ENCODE results near the gene TEAD1.

TEAD1 gene

DNA sequence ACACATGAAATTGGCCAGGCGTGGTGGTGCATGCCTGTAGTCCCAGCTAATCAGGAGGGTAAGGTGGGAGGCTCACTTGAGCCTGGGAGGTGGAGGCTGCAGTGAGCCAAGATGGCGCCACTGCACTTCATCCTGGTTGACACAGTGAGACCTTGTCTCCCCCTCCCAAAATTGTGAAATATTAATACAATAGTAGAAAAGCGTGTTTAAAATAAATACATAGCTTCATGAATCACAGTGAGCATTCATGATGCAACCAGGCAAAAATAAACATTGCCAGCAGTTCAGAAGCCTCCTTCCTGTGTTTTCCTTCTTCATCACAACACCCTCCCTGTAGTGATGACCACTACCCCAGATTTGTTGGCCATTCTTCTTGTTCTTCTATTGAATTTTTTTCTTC is 4.3 kb upstream of the TEAD1 start:
- Histone ChIP-seq H3K27me3 (ENCODE audit: control insufficient read depth in 3 of 3, insufficient read depth in 3 of 3, low read depth in 1 of 3, low read length in 3 of 3) (peaks cover 0 to 5% (median 0%) of the 10 kb centered on the region in 3 experiments), H2AK5ac (ENCODE audit: low read depth, low read length) (no peak overlapping the region), H3K9me3 (replicated peaks in 1 of 2; ENCODE audit: control insufficient read depth in 2 of 2, insufficient read depth in 1 of 2, low read depth in 1 of 2, low read length in 2 of 2) (no peaks in the 10 kb centered on the region), H2BK120ac (ENCODE audit: low read depth, low read length) (no peak overlapping the region), H4K8ac (ENCODE audit: low read depth, low read length) (no peak overlapping the region), H3K4me3 (ENCODE audit: low read length in 2 of 2) (no peak overlapping the region), H2BK15ac (ENCODE audit: low read length) (no peak overlapping the region), H3K14ac (ENCODE audit: low read length) (no peak overlapping the region), H2AFZ (ENCODE audit: low read length) (no peak overlapping the region), H3K23ac (ENCODE audit: low read depth, low read length, poor library complexity) (no peak overlapping the region), H3K4me1 (ENCODE audit: control insufficient read depth in 2 of 2, insufficient read depth in 1 of 2, low read depth in 1 of 2, low read length in 2 of 2) (peaks cover 0 to 2% of the 10 kb centered on the region in 2 donors), H3K18ac (ENCODE audit: low read length) (no peak overlapping the region), H3K27ac (replicated peaks; ENCODE audit: low read length) (no peak overlapping the region), H4K91ac (ENCODE audit: low read depth, low read length, poor library complexity) (no peak overlapping the region), H2BK12ac (ENCODE audit: low read length) (no peak overlapping the region), H3K4me2 (ENCODE audit: insufficient read depth, low read length, poor library complexity, severe bottlenecking) (no peak overlapping the region), H3K36me3 (replicated peaks in 1 of 2; ENCODE audit: control insufficient read depth in 2 of 2, insufficient read depth in 2 of 2, low read length in 2 of 2) (no peaks in the 10 kb centered on the region), H3K4ac (ENCODE audit: low read length) (no peak overlapping the region), H3K9ac (ENCODE audit: low read depth, low read length, poor library complexity) (no peak overlapping the region), H3K79me1 (ENCODE audit: low read depth, low read length) (no peaks in the 10 kb centered on the region), H2BK5ac (ENCODE audit: low read length) (no peak overlapping the region)
- WGBS, 2 donors (ENCODE audit: extremely low coverage in 2 of 2, insufficient read length in 2 of 2, insufficient replicate concordance in 1 of 2), result no CpG with 5 or more reads among the region's 3 CpGs
- no peak for DNase-seq (ENCODE audit: low spot score)

GRCh38 chr11:12671370-12671769 is 2.9 kb upstream of the TEAD1 start:
- WGBS, 2 donors (ENCODE audit: extremely low coverage in 2 of 2, insufficient read length in 2 of 2, insufficient replicate concordance in 1 of 2), result no CpG with 5 or more reads among the region's 6 CpGs
- H3K4me1 ChIP-seq (ENCODE audit: control insufficient read depth in 2 of 2, insufficient read depth in 1 of 2, low read depth in 1 of 2, low read length in 2 of 2), result peaks cover 0 to 2% of the 10 kb centered on the region in 2 donors

GRCh38 chr11:12673601-12673923 is 659 bp upstream of the TEAD1 start:
- Histone ChIP-seq H4K8ac (ENCODE audit: low read depth, low read length) (no peak overlapping the region), H3K4ac (ENCODE audit: low read length) (no peak overlapping the region), H3K9ac (ENCODE audit: low read depth, low read length, poor library complexity) (peak overlapping the region; percentile 90), H3K27ac (replicated peaks; ENCODE audit: low read length) (peak overlapping the region; percentile 33), H3K18ac (ENCODE audit: low read length) (peak overlapping the region; percentile 97), H2AK5ac (ENCODE audit: low read depth, low read length) (no peak overlapping the region), H3K23ac (ENCODE audit: low read depth, low read length, poor library complexity) (no peak overlapping the region), H3K36me3 (replicated peaks in 1 of 2; ENCODE audit: control insufficient read depth in 2 of 2, insufficient read depth in 2 of 2, low read length in 2 of 2) (peaks cover 0 to 16% of the 10 kb centered on the region in 2 donors), H2BK12ac (ENCODE audit: low read length) (no peak overlapping the region), H2BK15ac (ENCODE audit: low read length) (peak overlapping the region; percentile 56), H3K4me1 (ENCODE audit: control insufficient read depth in 2 of 2, insufficient read depth in 1 of 2, low read depth in 1 of 2, low read length in 2 of 2) (peaks cover 0 to 12% of the 10 kb centered on the region in 2 donors), H4K91ac (ENCODE audit: low read depth, low read length, poor library complexity) (no peak overlapping the region), H3K14ac (ENCODE audit: low read length) (no peak overlapping the region), H3K4me3 (ENCODE audit: low read length in 2 of 2) (peak overlapping the region; percentile 79 to 87), H2BK120ac (ENCODE audit: low read depth, low read length) (no peak overlapping the region), H3K4me2 (ENCODE audit: insufficient read depth, low read length, poor library complexity, severe bottlenecking) (peak overlapping the region; percentile 78), H2AFZ (ENCODE audit: low read length) (peak overlapping the region; percentile 83), H3K79me1 (ENCODE audit: low read depth, low read length) (peaks cover 3% of the 10 kb centered on the region), H2BK5ac (ENCODE audit: low read length) (no peak overlapping the region), H3K9me3 (replicated peaks in 1 of 2; ENCODE audit: control insufficient read depth in 2 of 2, insufficient read depth in 1 of 2, low read depth in 1 of 2, low read length in 2 of 2) (no peaks in the 10 kb centered on the region), H3K27me3 (ENCODE audit: control insufficient read depth in 3 of 3, insufficient read depth in 3 of 3, low read depth in 1 of 3, low read length in 3 of 3) (no peaks in the 10 kb centered on the region)
- WGBS, 2 donors (ENCODE audit: extremely low coverage in 2 of 2, insufficient read length in 2 of 2, insufficient replicate concordance in 1 of 2), result no CpG with 5 or more reads among the region's 12 CpGs
- no peak for DNase-seq (ENCODE audit: low spot score)

More at GRCh38 chr11:12671370-12671769, 2.9 kb upstream of the TEAD1 start:
- peaks cover 3% of the 10 kb centered on the region for H3K79me1 ChIP-seq (ENCODE audit: low read depth, low read length)
- no peak overlapping the region for H3K4ac ChIP-seq (ENCODE audit: low read length)
- H2AFZ ChIP-seq (ENCODE audit: low read length), result no peak overlapping the region
- H2BK12ac ChIP-seq (ENCODE audit: low read length), result no peak overlapping the region
- H4K91ac ChIP-seq (ENCODE audit: low read depth, low read length, poor library complexity), result no peak overlapping the region
- no peak overlapping the region for H3K9ac ChIP-seq (ENCODE audit: low read depth, low read length, poor library complexity)
- H2BK15ac ChIP-seq (ENCODE audit: low read length), result no peak overlapping the region
- H3K4me3 ChIP-seq (ENCODE audit: low read length in 2 of 2), result no peak overlapping the region
- H3K18ac ChIP-seq (ENCODE audit: low read length), result no peak overlapping the region
- H3K27ac ChIP-seq (replicated peaks; ENCODE audit: low read length), result no peak overlapping the region
- H3K36me3 ChIP-seq (replicated peaks in 1 of 2; ENCODE audit: control insufficient read depth in 2 of 2, insufficient read depth in 2 of 2, low read length in 2 of 2), result peaks cover 0 to 5% of the 10 kb centered on the region in 2 donors
- H4K8ac ChIP-seq (ENCODE audit: low read depth, low read length), result no peak overlapping the region
- no peaks in the 10 kb centered on the region for H3K9me3 ChIP-seq (replicated peaks in 1 of 2; ENCODE audit: control insufficient read depth in 2 of 2, insufficient read depth in 1 of 2, low read depth in 1 of 2, low read length in 2 of 2)
- no peaks in the 10 kb centered on the region for H3K27me3 ChIP-seq (ENCODE audit: control insufficient read depth in 3 of 3, insufficient read depth in 3 of 3, low read depth in 1 of 3, low read length in 3 of 3)
- no peak overlapping the region for H3K4me2 ChIP-seq (ENCODE audit: insufficient read depth, low read length, poor library complexity, severe bottlenecking)
- DNase-seq (ENCODE audit: low spot score), result no peak
- H3K14ac ChIP-seq (ENCODE audit: low read length), result no peak overlapping the region
- no peak overlapping the region for H2BK120ac ChIP-seq (ENCODE audit: low read depth, low read length)
- H2AK5ac ChIP-seq (ENCODE audit: low read depth, low read length), result no peak overlapping the region
- H2BK5ac ChIP-seq (ENCODE audit: low read length), result no peak overlapping the region
- H3K23ac ChIP-seq (ENCODE audit: low read depth, low read length, poor library complexity), result no peak overlapping the region

DNA sequence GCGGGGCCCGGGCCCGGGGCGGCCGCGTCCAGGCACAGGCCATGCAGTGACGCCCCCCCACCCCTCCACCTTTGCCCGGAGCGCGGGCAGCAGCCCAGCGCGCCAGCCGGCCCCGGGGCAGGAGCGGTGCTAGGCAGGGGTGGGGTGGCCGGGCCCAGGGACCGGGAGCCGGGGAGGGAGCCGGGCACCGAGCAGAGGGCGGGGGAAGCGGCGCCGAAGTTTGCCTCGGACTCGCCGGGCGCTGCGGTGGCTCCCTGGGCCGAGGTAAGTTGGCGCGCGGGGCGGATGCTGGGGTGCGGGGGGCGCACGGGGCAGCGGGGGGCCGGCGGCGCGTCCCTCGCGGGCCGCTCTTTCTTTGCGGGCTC is 332 bp downstream of the TEAD1 start:
- Histone ChIP-seq H3K36me3 (replicated peaks in 1 of 2; ENCODE audit: control insufficient read depth in 2 of 2, insufficient read depth in 2 of 2, low read length in 2 of 2) (peaks cover 0 to 16% of the 10 kb centered on the region in 2 donors), H3K4me1 (ENCODE audit: control insufficient read depth in 2 of 2, insufficient read depth in 1 of 2, low read depth in 1 of 2, low read length in 2 of 2) (peaks cover 4 to 22% of the 10 kb centered on the region in 2 donors), H3K9me3 (replicated peaks in 1 of 2; ENCODE audit: control insufficient read depth in 2 of 2, insufficient read depth in 1 of 2, low read depth in 1 of 2, low read length in 2 of 2) (no peaks in the 10 kb centered on the region), H3K27ac (replicated peaks; ENCODE audit: low read length) (peak overlapping the region; percentile 85), H4K91ac (ENCODE audit: low read depth, low read length, poor library complexity) (no peak overlapping the region), H2BK15ac (ENCODE audit: low read length) (peak overlapping the region; percentile 63), H3K18ac (ENCODE audit: low read length) (peak overlapping the region; percentile 97), H3K4me2 (ENCODE audit: insufficient read depth, low read length, poor library complexity, severe bottlenecking) (peak overlapping the region; percentile 57), H3K23ac (ENCODE audit: low read depth, low read length, poor library complexity) (no peak overlapping the region), H3K4me3 (ENCODE audit: low read length in 2 of 2) (peak overlapping the region; percentile 79 to 97), H2AK5ac (ENCODE audit: low read depth, low read length) (peak overlapping the region; percentile 85), H2BK12ac (ENCODE audit: low read length) (no peak overlapping the region), H2BK5ac (ENCODE audit: low read length) (no peak overlapping the region), H3K27me3 (ENCODE audit: control insufficient read depth in 3 of 3, insufficient read depth in 3 of 3, low read depth in 1 of 3, low read length in 3 of 3) (no peaks in the 10 kb centered on the region), H3K4ac (ENCODE audit: low read length) (no peak overlapping the region), H2AFZ (ENCODE audit: low read length) (peak overlapping the region; percentile 83), H3K9ac (ENCODE audit: low read depth, low read length, poor library complexity) (peak overlapping the region; percentile 89), H2BK120ac (ENCODE audit: low read depth, low read length) (peak overlapping the region; percentile 61), H4K8ac (ENCODE audit: low read depth, low read length) (no peak overlapping the region), H3K79me1 (ENCODE audit: low read depth, low read length) (peaks cover 3% of the 10 kb centered on the region), H3K14ac (ENCODE audit: low read length) (no peak overlapping the region)
- no peak for DNase-seq (ENCODE audit: low spot score)
- no CpG with 5 or more reads among the region's 46 CpGs for WGBS, 2 donors (ENCODE audit: extremely low coverage in 2 of 2, insufficient read length in 2 of 2, insufficient replicate concordance in 1 of 2)

Measured in neuronal stem cell (in vitro differentiated cells).